Neural progenitor cell (in vitro differentiated cells): ENCODE data around the gene KLF6.

Experiments
- CTCF ChIP-seq: fragments of 200-600 bp; sonication (generic); IDR thresholded peaks from 2 replicates; pipeline ENCODE4 v1.5.1; 2017; ENCODE audit warnings: antibody characterized with exemption, mild to moderate bottlenecking
- EZH2 ChIP-seq: fragments of 200-600 bp; sonication (generic); IDR thresholded peaks from 2 replicates; pipeline ENCODE4 v1.6.1; 2017; ENCODE audit warnings: antibody characterized with exemption, mild to moderate bottlenecking, moderate library complexity
- EZH2phosphoT487 ChIP-seq: fragments of 200-600 bp; sonication (generic); IDR thresholded peaks from 2 replicates; pipeline ENCODE4 v1.6.1; 2017; ENCODE audit warnings: antibody characterized with exemption

- TF ChIP-seq CTCF (no peak), EZH2phosphoT487 (no peak), EZH2 (no peak)
Observed at GRCh38 chr10:3759397-3759796, 25.6 kb downstream of the KLF6 start.
